IMR-90 (cell line): ENCODE measurements around the gene UAP1. TPM values are rescaled to one million over a fixed set of nuclear protein-coding genes. Genes with fewer than 3 reads are reported as not detected.

ENCODE experiments used
- ATAC-seq: fragments of 200-7000 bp; cut with Tn5 transposase; 2 replicates; pipeline ENCODE4 v1.9.1; 2020; ENCODE audit warnings: low read depth, mild to moderate bottlenecking, moderate library complexity
- BruUV-seq: library from RNA; stranded (reverse); fragments of 400-500 nt; replicated peaks from 2 replicates; lab custom pipeline; 2021; lab: Mats Ljungman, UMichigan
- CTCF ChIA-PET: fragments of 300-600 bp; formaldehyde crosslinking; extraction: SDS; loops from one replicate; lab custom pipeline; 2021; ENCODE audit warnings: antibody characterized with exemption; lab: Yijun Ruan, JAX
- POLR2A ChIA-PET: fragments of 300-600 bp; sonication (Branson Sonifier 250); formaldehyde crosslinking; loops from one replicate; lab custom pipeline; 2022; ENCODE audit warnings: antibody characterized with exemption; ENCODE audit not compliant: unreplicated experiment; lab: Charles Lee
- DNase-seq: peaks from one replicate; pipeline ENCODE4 v3.0.0; 2013
- H2AFZ ChIP-seq: replicated peaks from 2 replicates; pipeline ENCODE3; 2013; ENCODE audit warnings: low read length, mild to moderate bottlenecking; ENCODE audit not compliant: poor library complexity
- H2AK5ac ChIP-seq: 2 replicates; pipeline ENCODE4 v1.6.1; 2013; ENCODE audit warnings: low read depth, low read length, inconsistent platforms
- H2AK9ac ChIP-seq: replicated peaks from 2 replicates; pipeline ENCODE3; 2013; ENCODE audit warnings: mild to moderate bottlenecking, low read depth, low read length, moderate library complexity; ENCODE audit not compliant: poor library complexity
- H2BK120ac ChIP-seq: 2 replicates; pipeline ENCODE4 v1.6.1; 2013; ENCODE audit warnings: low read depth, low read length, inconsistent platforms
- H2BK15ac ChIP-seq: 3 replicates; pipeline ENCODE4 v1.6.1; 2013; ENCODE audit warnings: low read depth, low read length, inconsistent platforms
- H2BK20ac ChIP-seq: 2 replicates; pipeline ENCODE4 v1.6.1; 2013; ENCODE audit warnings: low read depth, mild to moderate bottlenecking, inconsistent platforms, low read length, moderate library complexity
- H2BK5ac ChIP-seq: 2 replicates; pipeline ENCODE4 v1.6.1; 2013; ENCODE audit warnings: mild to moderate bottlenecking, low read depth, low read length, inconsistent platforms; ENCODE audit not compliant: poor library complexity, severe bottlenecking
- H3K14ac ChIP-seq: replicated peaks from 2 replicates; pipeline ENCODE4 v1.6.1; 2013; ENCODE audit warnings: low read depth, low read length, inconsistent platforms
- H3K18ac ChIP-seq: 2 replicates; pipeline ENCODE4 v1.6.1; 2013; ENCODE audit warnings: low read depth, low read length, control low read depth
- H3K23ac ChIP-seq: 2 replicates; pipeline ENCODE4 v1.6.1; 2013; ENCODE audit warnings: low read depth, low read length, inconsistent platforms
- H3K27ac ChIP-seq: 2 replicates; pipeline ENCODE4 v1.5.1; 2013; ENCODE audit warnings: mild to moderate bottlenecking, control low read depth, low read length; ENCODE audit not compliant: insufficient read depth
- H3K27me3 ChIP-seq: 2 replicates; pipeline ENCODE4 v1.6.1; 2013; ENCODE audit warnings: low read length; ENCODE audit not compliant: control insufficient read depth, insufficient read depth
- H3K36me3 ChIP-seq: 2 replicates; pipeline ENCODE4 v1.6.1; 2013; ENCODE audit warnings: low read length, mixed read lengths; ENCODE audit not compliant: control insufficient read depth, insufficient read depth
- H3K4ac ChIP-seq: 2 replicates; pipeline ENCODE4 v1.6.1; 2013; ENCODE audit warnings: low read depth, low read length, inconsistent platforms
- H3K4me1 ChIP-seq: 2 replicates; pipeline ENCODE4 v1.6.1; 2013; ENCODE audit warnings: low read length, mixed read lengths; ENCODE audit not compliant: control insufficient read depth, insufficient read depth
- H3K4me2 ChIP-seq: 2 replicates; pipeline ENCODE4 v1.6.1; 2013; ENCODE audit warnings: low read depth, mild to moderate bottlenecking, control low read depth, low read length, moderate library complexity
- H3K4me3 ChIP-seq: 2 replicates; pipeline ENCODE4 v1.5.1; 2013; ENCODE audit warnings: low read depth, mild to moderate bottlenecking, control low read depth, low read length, moderate library complexity; ENCODE audit not compliant: insufficient read depth
- H3K56ac ChIP-seq: 2 replicates; pipeline ENCODE4 v1.6.1; 2013; ENCODE audit warnings: low read length, inconsistent platforms; ENCODE audit not compliant: insufficient read depth; ENCODE audit errors: extremely low read depth
- H3K79me1 ChIP-seq, 2 experiments: 2 replicates each; pipeline ENCODE4 v1.6.1; 2013; ENCODE audit warnings: low read length in 2 of 2, inconsistent platforms in 1 of 2, low read depth in 1 of 2
- H3K9ac ChIP-seq: 2 replicates; pipeline ENCODE4 v1.6.1; 2013; ENCODE audit warnings: low read depth, low read length, control low read depth
- H3K9me1 ChIP-seq: 2 replicates; pipeline ENCODE4 v1.6.1; 2013; ENCODE audit warnings: low read length, inconsistent platforms; ENCODE audit not compliant: insufficient read depth
- H3K9me3 ChIP-seq: 2 replicates; pipeline ENCODE4 v1.6.1; 2013; ENCODE audit warnings: low read length; ENCODE audit not compliant: control insufficient read depth, insufficient read depth
- H4K20me1 ChIP-seq: 2 replicates; pipeline ENCODE4 v1.6.1; 2013; ENCODE audit warnings: low read length, inconsistent platforms; ENCODE audit not compliant: insufficient read depth
- H4K5ac ChIP-seq: 2 replicates; pipeline ENCODE4 v1.6.1; 2013; ENCODE audit warnings: mild to moderate bottlenecking, low read depth, low read length, control low read depth
- H4K8ac ChIP-seq, 2 experiments: 2 replicates each; pipeline ENCODE4 v1.6.1; 2013; ENCODE audit warnings: low read depth in 2 of 2, low read length in 2 of 2, control low read depth in 1 of 2, inconsistent platforms in 1 of 2
- H4K91ac ChIP-seq: 2 replicates; pipeline ENCODE4 v1.6.1; 2013; ENCODE audit warnings: low read depth, low read length, inconsistent platforms; ENCODE audit not compliant: insufficient read depth
- BHLHE40 ChIP-seq: fragments of 150-350 bp; IDR thresholded peaks from 2 replicates; pipeline ENCODE4 v1.6.1; 2016; ENCODE audit warnings: mild to moderate bottlenecking, low read depth, low read length
- MAFK ChIP-seq: IDR thresholded peaks from 2 replicates; pipeline ENCODE4 v1.6.1; 2012; ENCODE audit warnings: low read depth, low read length, improper control_type of control experiment
- MAZ ChIP-seq: IDR thresholded peaks from 2 replicates; pipeline ENCODE4 v1.6.1; 2012; ENCODE audit warnings: low read depth, mild to moderate bottlenecking, low read length, improper control_type of control experiment, moderate library complexity, borderline replicate concordance
- NFE2L2 ChIP-seq: fragments of 150-350 bp; IDR thresholded peaks from 2 replicates; pipeline ENCODE4 v1.6.1; 2016; ENCODE audit warnings: low read depth, mild to moderate bottlenecking, low read length
- dilution Hi-C: fragments of 300-500 bp; cut with HindIII; formaldehyde crosslinking; loops from one replicate; pipeline ENCODE4 v1.14.3; 2018; ENCODE audit warnings: low sequenced_read_pairs; ENCODE audit not compliant: unreplicated experiment
- in situ Hi-C: fragments of 300-500 bp; cut with MboI; formaldehyde crosslinking; loops from 3 replicates; pipeline ENCODE4 v1.14.3; 2019; ENCODE audit warnings: low sequenced_read_pairs, inconsistent platforms, mixed read lengths
- intact Hi-C: fragments of 100-400 bp; cut with micrococcal nuclease; formaldehyde crosslinking; loops from 2 replicates; pipeline ENCODE4 v1.10.0; 2022
- polyA plus RNA-seq, 3 experiments: library from polyadenylated mRNA; depleted of rRNA; stranded (reverse); fragments of >200 nt; gene quantifications; 2 replicates each; pipeline ENCODE4 v1.2.3, GENCODE V29; 2012; ENCODE audit warnings: low replicate concordance in 1 of 3
- total RNA-seq: library from RNA; depleted of rRNA; stranded (reverse); fragments of >200 nt; gene quantifications from 2 replicates; pipeline ENCODE4 v1.2.3, GENCODE V29; 2012
- TF ChIP-seq, protein P1 (sequence below): fragments of 150-350 bp; IDR thresholded peaks from 2 replicates; pipeline ENCODE4 v1.6.1; 2017; ENCODE audit warnings: mild to moderate bottlenecking, antibody characterized with exemption, low read length, low read depth

Gene UAP1
- total and polyA plus RNA-seq, 2 of the 4 experiments (the other 2 are of a cell fraction) = 93.4 to 196 TPM

DNA sequence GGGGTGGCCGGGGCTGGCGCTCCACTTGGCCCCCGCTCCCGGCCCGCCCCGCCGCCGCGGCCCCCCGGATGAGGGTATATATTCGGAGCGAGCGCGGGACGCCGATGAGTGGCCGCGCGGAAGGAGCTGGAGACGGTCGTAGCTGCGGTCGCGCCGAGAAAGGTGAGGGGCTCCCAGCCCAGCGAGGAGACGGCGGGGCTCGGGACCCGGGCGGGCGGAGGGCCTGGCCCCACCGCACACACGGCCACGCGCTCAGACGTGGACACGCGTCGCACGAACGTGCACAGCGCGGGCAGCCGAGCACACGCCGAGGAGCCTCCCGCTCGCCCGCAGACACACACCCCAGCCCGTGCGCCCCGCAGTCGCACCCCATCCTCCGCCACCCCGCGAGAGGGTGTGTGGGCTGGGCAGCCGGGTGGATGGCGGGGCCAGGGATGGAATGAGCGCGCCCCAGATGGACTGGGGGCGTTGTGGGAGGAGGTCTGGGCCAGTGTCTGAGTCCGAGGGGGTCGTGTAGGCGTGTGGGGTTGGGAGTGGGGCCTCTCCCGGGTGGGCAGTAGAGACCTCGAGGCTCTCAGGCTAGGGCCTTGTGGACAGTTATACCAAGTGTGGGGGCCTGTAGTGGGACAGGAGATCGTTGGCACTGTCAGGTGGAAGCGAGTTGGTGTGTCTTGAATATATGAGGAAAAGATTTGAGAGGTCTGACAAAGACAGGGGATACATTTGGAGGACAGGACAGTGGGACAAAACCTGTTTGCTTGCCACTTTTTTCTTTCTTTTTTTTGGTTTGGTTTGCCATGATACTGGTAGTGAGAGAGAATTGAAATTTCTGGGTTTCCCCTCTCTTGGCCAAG, at the start of gene UAP1 (continued):
- TF ChIP-seq, protein P1, sequence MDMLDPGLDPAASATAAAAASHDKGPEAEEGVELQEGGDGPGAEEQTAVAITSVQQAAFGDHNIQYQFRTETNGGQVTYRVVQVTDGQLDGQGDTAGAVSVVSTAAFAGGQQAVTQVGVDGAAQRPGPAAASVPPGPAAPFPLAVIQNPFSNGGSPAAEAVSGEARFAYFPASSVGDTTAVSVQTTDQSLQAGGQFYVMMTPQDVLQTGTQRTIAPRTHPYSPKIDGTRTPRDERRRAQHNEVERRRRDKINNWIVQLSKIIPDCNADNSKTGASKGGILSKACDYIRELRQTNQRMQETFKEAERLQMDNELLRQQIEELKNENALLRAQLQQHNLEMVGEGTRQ = no peak
- TF ChIP-seq MAZ (peak; percentile 98; the same call in 1 of the 2 replicates), BHLHE40 (peak; percentile 69), NFE2L2 (no peak)

GRCh38 chr1:162527314-162527713, 34.2 kb upstream of the UAP1 start:
- in situ Hi-C loops = no loop called here
- no peak overlapping the region for H4K8ac ChIP-seq
- no peak overlapping the region for H4K5ac ChIP-seq
- no peaks in the 10 kb centered on the region for H3K9me3 ChIP-seq
- H4K91ac ChIP-seq = no peak overlapping the region
- no peaks in the 10 kb centered on the region for H4K20me1 ChIP-seq
- peaks cover 19 to 24% of the 10 kb centered on the region in 2 experiments; a peak in 2 of 4 replicates for H3K79me1 ChIP-seq
- no peak overlapping the region; the same call in 1 of the 2 replicates for H3K18ac ChIP-seq
- H2AK9ac ChIP-seq = no peak overlapping the region
- no peak overlapping the region for H3K4me2 ChIP-seq
- no peak overlapping the region for H3K4ac ChIP-seq
- no peak overlapping the region for H3K9ac ChIP-seq
- no peak overlapping the region for H2BK5ac ChIP-seq
- peaks cover 14% of the 10 kb centered on the region for H3K36me3 ChIP-seq
- DNase-seq (no peak), ATAC-seq (no peak)
- no peak overlapping the region for H3K4me3 ChIP-seq
- no peak overlapping the region for H2AK5ac ChIP-seq
- ChIA-PET CTCF (no interaction called here), POLR2A (no interaction called here)
- no peak overlapping the region for H3K56ac ChIP-seq
- no TSS peak for BruUV-seq
- no peak overlapping the region for H2BK20ac ChIP-seq
- intact Hi-C loops = loop anchor here (5.0 to 10.0 kb wide), 2 partner anchors 35 to 763 kb away; partner anchors contain the start of genes ATF6 and UAP1
- H3K27ac ChIP-seq = no peak overlapping the region
- no peak overlapping the region for H3K23ac ChIP-seq
- dilution Hi-C loops = no loop called here
- no peak overlapping the region for H3K14ac ChIP-seq
- H2BK120ac ChIP-seq = no peak overlapping the region
- H3K27me3 ChIP-seq = no peaks in the 10 kb centered on the region
- no peak overlapping the region for H2AFZ ChIP-seq
- H3K9me1 ChIP-seq = no peaks in the 10 kb centered on the region
- H3K4me1 ChIP-seq = peaks cover 5% of the 10 kb centered on the region
- TF ChIP-seq NFE2L2 (no peak), MAFK (peak; percentile 83)
- no peak overlapping the region for H2BK15ac ChIP-seq
